IMR-90 (cell line): ENCODE results near the gene DCLK1. TPM values are rescaled to one million over a fixed set of nuclear protein-coding genes. Genes with fewer than 3 reads are reported as not detected.
"Not testable (repeated sequence)": the region's sequence is repeated elsewhere in the genome, so short reads cannot be mapped to it uniquely, and the experiment has no call there.

ENCODE experiments used
- ATAC-seq: fragments of 200-7000 bp; cut with Tn5 transposase; 2 replicates; pipeline ENCODE4 v1.9.1; 2020; ENCODE audit warnings: low read depth, mild to moderate bottlenecking, moderate library complexity
- BruUV-seq: library from RNA; stranded (reverse); fragments of 400-500 nt; replicated peaks from 2 replicates; lab custom pipeline; 2021; lab: Mats Ljungman, UMichigan
- CTCF ChIA-PET: fragments of 300-600 bp; formaldehyde crosslinking; extraction: SDS; loops from one replicate; lab custom pipeline; 2021; ENCODE audit warnings: antibody characterized with exemption; lab: Yijun Ruan, JAX
- POLR2A ChIA-PET: fragments of 300-600 bp; sonication (Branson Sonifier 250); formaldehyde crosslinking; loops from one replicate; lab custom pipeline; 2022; ENCODE audit warnings: antibody characterized with exemption; ENCODE audit not compliant: unreplicated experiment; lab: Charles Lee
- DNase-seq: peaks from one replicate; pipeline ENCODE4 v3.0.0; 2013
- H2AFZ ChIP-seq: replicated peaks from 2 replicates; pipeline ENCODE3; 2013; ENCODE audit warnings: low read length, mild to moderate bottlenecking; ENCODE audit not compliant: poor library complexity
- H2AK5ac ChIP-seq: 2 replicates; pipeline ENCODE4 v1.6.1; 2013; ENCODE audit warnings: low read depth, low read length, inconsistent platforms
- H2AK9ac ChIP-seq: replicated peaks from 2 replicates; pipeline ENCODE3; 2013; ENCODE audit warnings: mild to moderate bottlenecking, low read depth, low read length, moderate library complexity; ENCODE audit not compliant: poor library complexity
- H2BK120ac ChIP-seq: 2 replicates; pipeline ENCODE4 v1.6.1; 2013; ENCODE audit warnings: low read depth, low read length, inconsistent platforms
- H2BK15ac ChIP-seq: 3 replicates; pipeline ENCODE4 v1.6.1; 2013; ENCODE audit warnings: low read depth, low read length, inconsistent platforms
- H2BK20ac ChIP-seq: 2 replicates; pipeline ENCODE4 v1.6.1; 2013; ENCODE audit warnings: low read depth, mild to moderate bottlenecking, inconsistent platforms, low read length, moderate library complexity
- H2BK5ac ChIP-seq: 2 replicates; pipeline ENCODE4 v1.6.1; 2013; ENCODE audit warnings: mild to moderate bottlenecking, low read depth, low read length, inconsistent platforms; ENCODE audit not compliant: poor library complexity, severe bottlenecking
- H3K14ac ChIP-seq: replicated peaks from 2 replicates; pipeline ENCODE4 v1.6.1; 2013; ENCODE audit warnings: low read depth, low read length, inconsistent platforms
- H3K18ac ChIP-seq: 2 replicates; pipeline ENCODE4 v1.6.1; 2013; ENCODE audit warnings: low read depth, low read length, control low read depth
- H3K23ac ChIP-seq: 2 replicates; pipeline ENCODE4 v1.6.1; 2013; ENCODE audit warnings: low read depth, low read length, inconsistent platforms
- H3K27ac ChIP-seq: 2 replicates; pipeline ENCODE4 v1.5.1; 2013; ENCODE audit warnings: mild to moderate bottlenecking, control low read depth, low read length; ENCODE audit not compliant: insufficient read depth
- H3K27me3 ChIP-seq: 2 replicates; pipeline ENCODE4 v1.6.1; 2013; ENCODE audit warnings: low read length; ENCODE audit not compliant: control insufficient read depth, insufficient read depth
- H3K36me3 ChIP-seq: 2 replicates; pipeline ENCODE4 v1.6.1; 2013; ENCODE audit warnings: low read length, mixed read lengths; ENCODE audit not compliant: control insufficient read depth, insufficient read depth
- H3K4ac ChIP-seq: 2 replicates; pipeline ENCODE4 v1.6.1; 2013; ENCODE audit warnings: low read depth, low read length, inconsistent platforms
- H3K4me1 ChIP-seq: 2 replicates; pipeline ENCODE4 v1.6.1; 2013; ENCODE audit warnings: low read length, mixed read lengths; ENCODE audit not compliant: control insufficient read depth, insufficient read depth
- H3K4me2 ChIP-seq: 2 replicates; pipeline ENCODE4 v1.6.1; 2013; ENCODE audit warnings: low read depth, mild to moderate bottlenecking, control low read depth, low read length, moderate library complexity
- H3K4me3 ChIP-seq: 2 replicates; pipeline ENCODE4 v1.5.1; 2013; ENCODE audit warnings: low read depth, mild to moderate bottlenecking, control low read depth, low read length, moderate library complexity; ENCODE audit not compliant: insufficient read depth
- H3K56ac ChIP-seq: 2 replicates; pipeline ENCODE4 v1.6.1; 2013; ENCODE audit warnings: low read length, inconsistent platforms; ENCODE audit not compliant: insufficient read depth; ENCODE audit errors: extremely low read depth
- H3K79me1 ChIP-seq, 2 experiments: 2 replicates each; pipeline ENCODE4 v1.6.1; 2013; ENCODE audit warnings: low read length in 2 of 2, inconsistent platforms in 1 of 2, low read depth in 1 of 2
- H3K9ac ChIP-seq: 2 replicates; pipeline ENCODE4 v1.6.1; 2013; ENCODE audit warnings: low read depth, low read length, control low read depth
- H3K9me1 ChIP-seq: 2 replicates; pipeline ENCODE4 v1.6.1; 2013; ENCODE audit warnings: low read length, inconsistent platforms; ENCODE audit not compliant: insufficient read depth
- H3K9me3 ChIP-seq: 2 replicates; pipeline ENCODE4 v1.6.1; 2013; ENCODE audit warnings: low read length; ENCODE audit not compliant: control insufficient read depth, insufficient read depth
- H4K20me1 ChIP-seq: 2 replicates; pipeline ENCODE4 v1.6.1; 2013; ENCODE audit warnings: low read length, inconsistent platforms; ENCODE audit not compliant: insufficient read depth
- H4K5ac ChIP-seq: 2 replicates; pipeline ENCODE4 v1.6.1; 2013; ENCODE audit warnings: mild to moderate bottlenecking, low read depth, low read length, control low read depth
- H4K8ac ChIP-seq, 2 experiments: 2 replicates each; pipeline ENCODE4 v1.6.1; 2013; ENCODE audit warnings: low read depth in 2 of 2, low read length in 2 of 2, control low read depth in 1 of 2, inconsistent platforms in 1 of 2
- H4K91ac ChIP-seq: 2 replicates; pipeline ENCODE4 v1.6.1; 2013; ENCODE audit warnings: low read depth, low read length, inconsistent platforms; ENCODE audit not compliant: insufficient read depth
- WGBS, 2 experiments: methylation state at CpG; one replicate each; pipeline versions ENCODE4 v1.1.5 to v1.1.7; 2013; ENCODE audit warnings: missing lambda C conversion rate in 2 of 2; ENCODE audit not compliant: insufficient read length in 1 of 2; ENCODE audit errors: extremely low coverage in 2 of 2; 5-methylcytosine and 5-hydroxymethylcytosine counted together
- dilution Hi-C: fragments of 300-500 bp; cut with HindIII; formaldehyde crosslinking; loops from one replicate; pipeline ENCODE4 v1.14.3; 2018; ENCODE audit warnings: low sequenced_read_pairs; ENCODE audit not compliant: unreplicated experiment
- in situ Hi-C: fragments of 300-500 bp; cut with MboI; formaldehyde crosslinking; loops from 3 replicates; pipeline ENCODE4 v1.14.3; 2019; ENCODE audit warnings: low sequenced_read_pairs, inconsistent platforms, mixed read lengths
- intact Hi-C: fragments of 100-400 bp; cut with micrococcal nuclease; formaldehyde crosslinking; loops from 2 replicates; pipeline ENCODE4 v1.10.0; 2022
- polyA plus RNA-seq, 3 experiments: library from polyadenylated mRNA; depleted of rRNA; stranded (reverse); fragments of >200 nt; gene quantifications; 2 replicates each; pipeline ENCODE4 v1.2.3, GENCODE V29; 2012; ENCODE audit warnings: low replicate concordance in 1 of 3
- total RNA-seq: library from RNA; depleted of rRNA; stranded (reverse); fragments of >200 nt; gene quantifications from 2 replicates; pipeline ENCODE4 v1.2.3, GENCODE V29; 2012

Gene DCLK1
- total and polyA plus RNA-seq, 2 of the 4 experiments (the other 2 are of a cell fraction), result under 0.01 to 0.02 TPM

DNA sequence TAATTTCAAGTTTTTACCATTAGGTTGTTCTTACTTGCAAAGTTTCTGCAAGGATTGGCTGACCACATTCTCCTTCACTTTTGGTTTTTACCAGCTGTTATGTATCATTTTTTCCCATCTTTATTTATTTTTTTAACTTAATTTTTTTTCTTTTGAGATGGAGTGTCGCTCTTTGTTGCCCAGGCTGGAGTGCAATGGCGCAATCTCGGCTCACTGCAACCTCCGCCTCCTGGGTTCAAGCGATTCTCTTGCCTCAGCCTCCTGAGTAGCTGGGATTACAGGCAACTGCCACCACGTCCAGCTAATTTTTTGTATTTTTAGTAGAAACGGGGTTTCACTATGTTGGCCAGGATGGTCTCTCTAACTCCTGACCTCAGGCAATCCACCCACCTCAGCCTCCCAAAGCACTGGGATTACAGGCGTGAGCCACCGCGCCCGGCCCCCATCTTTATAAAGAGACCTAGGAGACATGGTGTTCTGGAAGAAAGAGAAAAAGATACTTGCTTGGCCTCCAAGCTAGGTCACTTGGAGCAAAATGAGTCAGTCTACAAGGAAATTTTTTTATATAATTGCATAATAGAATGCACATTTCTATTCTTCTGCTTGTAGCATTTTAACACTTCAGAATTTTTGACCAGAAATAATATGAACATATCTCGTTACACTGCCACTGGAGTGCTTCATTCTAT, 60.5 kb downstream of the DCLK1 start:
- H3K9ac ChIP-seq, H3K27me3 ChIP-seq, H3K9me3 ChIP-seq, intact Hi-C loops, H2AFZ ChIP-seq, H3K27ac ChIP-seq, H2BK20ac ChIP-seq, H2BK5ac ChIP-seq, dilution Hi-C loops, H3K4me3 ChIP-seq, H3K79me1 ChIP-seq, H4K91ac ChIP-seq, H2BK120ac ChIP-seq, H3K36me3 ChIP-seq, H3K4me2 ChIP-seq, H3K18ac ChIP-seq, H4K20me1 ChIP-seq, H4K8ac ChIP-seq, H4K5ac ChIP-seq, H3K4ac ChIP-seq, in situ Hi-C loops, POLR2A ChIA-PET, H3K14ac ChIP-seq, H3K9me1 ChIP-seq, H3K4me1 ChIP-seq, H3K56ac ChIP-seq, H2AK5ac ChIP-seq, H3K23ac ChIP-seq, CTCF ChIA-PET, DNase-seq, BruUV-seq, ATAC-seq, H2BK15ac ChIP-seq, H2AK9ac ChIP-seq: not testable (repeated sequence)
- no CpG with 5 or more reads among the region's 12 CpGs for WGBS, 2 experiments
